Rectal smooth muscle tissue (tissue), 1 donor: Measurements from ENCODE around the gene SELENOO.

Experiments
- H3K27ac ChIP-seq: one replicate; pipeline ENCODE4 v1.7.0; 2013; ENCODE audit warnings: low read depth, low read length, inconsistent platforms
- H3K27me3 ChIP-seq: one replicate; pipeline ENCODE4 v1.7.0; 2013; ENCODE audit warnings: low read length; ENCODE audit not compliant: control insufficient read depth, insufficient read depth
- H3K36me3 ChIP-seq: one replicate; pipeline ENCODE4 v1.7.0; 2013; ENCODE audit warnings: low read length; ENCODE audit not compliant: control insufficient read depth, insufficient read depth
- H3K4me1 ChIP-seq: one replicate; pipeline ENCODE4 v1.7.0; 2013; ENCODE audit warnings: low read length; ENCODE audit not compliant: control insufficient read depth, insufficient read depth
- H3K4me3 ChIP-seq: one replicate; pipeline ENCODE4 v1.7.0; 2013; ENCODE audit warnings: low read length
- H3K9ac ChIP-seq: one replicate; pipeline ENCODE4 v1.7.0; 2013; ENCODE audit warnings: low read length

SELENOO gene

DNA sequence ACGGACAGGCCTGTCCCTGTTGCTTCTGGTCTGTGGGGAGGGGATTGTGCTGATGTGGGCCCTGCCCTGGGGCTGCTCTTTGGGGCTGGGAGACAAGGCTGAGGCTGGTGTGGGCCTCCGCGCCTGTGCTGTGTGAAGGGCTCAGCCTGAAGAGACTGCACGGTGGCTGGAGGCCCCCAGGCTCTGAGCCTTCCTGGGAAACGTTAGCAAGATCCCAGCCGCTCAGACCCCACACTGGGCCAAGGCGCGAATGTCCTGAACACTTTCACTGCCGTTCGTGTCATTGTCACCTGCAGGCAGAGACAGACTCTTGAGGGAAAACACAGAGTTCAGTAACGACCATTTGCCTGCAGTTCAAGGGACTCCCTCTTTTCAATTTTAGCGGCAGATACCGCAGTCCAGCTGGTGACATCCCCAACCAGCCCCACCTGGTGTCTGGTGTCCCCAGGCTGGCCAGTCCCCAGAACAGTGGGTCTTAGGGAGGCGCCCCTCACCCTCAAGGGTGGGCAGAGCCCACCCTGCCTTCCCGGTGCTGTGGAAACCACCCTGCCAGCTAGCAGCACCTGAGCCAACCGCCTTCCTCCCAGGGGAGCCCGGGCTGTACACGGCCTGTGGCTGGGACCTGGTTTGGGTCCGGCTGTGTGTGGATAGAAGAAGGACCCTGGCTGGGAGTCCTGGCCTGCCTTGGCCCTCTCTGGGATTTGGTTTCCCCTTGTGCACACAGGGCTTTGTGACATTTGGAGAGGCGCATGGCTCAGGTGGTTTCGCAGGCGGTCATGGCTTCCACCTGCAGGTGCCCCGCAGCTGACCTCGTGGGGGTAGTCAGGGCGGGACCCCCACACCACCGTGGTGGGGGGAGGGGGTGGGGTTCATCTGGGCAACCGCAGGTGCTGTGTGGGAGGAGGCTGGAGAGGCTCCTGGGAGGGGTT lies 24.6 kb upstream of the SELENOO start:
- no peak overlapping the region for H3K27ac ChIP-seq
- H3K4me3 ChIP-seq, result no peak overlapping the region
- no peaks in the 10 kb centered on the region for H3K4me1 ChIP-seq
- no peak overlapping the region for H3K9ac ChIP-seq
- H3K27me3 ChIP-seq, result peaks cover 12% of the 10 kb centered on the region
- no peaks in the 10 kb centered on the region for H3K36me3 ChIP-seq

DNA sequence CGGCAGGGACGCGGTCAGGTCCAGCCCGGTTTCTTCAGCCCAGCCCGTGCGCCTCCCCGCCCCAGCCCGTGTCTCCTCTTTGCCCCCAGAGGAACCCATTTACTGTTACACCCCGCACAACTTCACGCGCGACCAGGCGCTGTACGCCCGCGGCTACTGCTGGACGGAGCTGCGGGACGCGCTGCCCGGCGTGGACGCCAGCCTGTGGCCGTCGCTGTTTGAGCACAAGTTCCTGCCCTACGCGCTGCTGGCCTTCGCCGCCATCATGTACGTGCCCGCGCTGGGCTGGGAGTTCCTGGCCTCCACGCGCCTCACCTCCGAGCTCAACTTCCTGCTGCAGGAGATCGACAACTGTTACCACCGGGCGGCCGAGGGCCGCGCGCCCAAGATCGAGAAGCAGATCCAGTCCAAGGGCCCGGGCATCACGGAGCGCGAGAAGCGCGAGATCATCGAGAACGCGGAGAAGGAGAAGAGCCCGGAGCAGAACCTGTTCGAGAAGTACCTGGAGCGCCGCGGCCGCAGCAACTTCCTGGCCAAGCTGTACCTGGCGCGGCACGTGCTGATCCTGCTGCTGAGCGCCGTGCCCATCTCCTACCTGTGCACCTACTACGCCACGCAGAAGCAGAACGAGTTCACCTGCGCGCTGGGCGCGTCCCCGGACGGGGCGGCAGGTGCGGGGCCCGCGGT lies 23.8 kb upstream of the SELENOO start:
- Histone ChIP-seq H3K4me3 (no peak overlapping the region), H3K9ac (no peak overlapping the region), H3K27me3 (peaks cover 4% of the 10 kb centered on the region), H3K4me1 (no peaks in the 10 kb centered on the region), H3K27ac (no peak overlapping the region), H3K36me3 (no peaks in the 10 kb centered on the region)

DNA sequence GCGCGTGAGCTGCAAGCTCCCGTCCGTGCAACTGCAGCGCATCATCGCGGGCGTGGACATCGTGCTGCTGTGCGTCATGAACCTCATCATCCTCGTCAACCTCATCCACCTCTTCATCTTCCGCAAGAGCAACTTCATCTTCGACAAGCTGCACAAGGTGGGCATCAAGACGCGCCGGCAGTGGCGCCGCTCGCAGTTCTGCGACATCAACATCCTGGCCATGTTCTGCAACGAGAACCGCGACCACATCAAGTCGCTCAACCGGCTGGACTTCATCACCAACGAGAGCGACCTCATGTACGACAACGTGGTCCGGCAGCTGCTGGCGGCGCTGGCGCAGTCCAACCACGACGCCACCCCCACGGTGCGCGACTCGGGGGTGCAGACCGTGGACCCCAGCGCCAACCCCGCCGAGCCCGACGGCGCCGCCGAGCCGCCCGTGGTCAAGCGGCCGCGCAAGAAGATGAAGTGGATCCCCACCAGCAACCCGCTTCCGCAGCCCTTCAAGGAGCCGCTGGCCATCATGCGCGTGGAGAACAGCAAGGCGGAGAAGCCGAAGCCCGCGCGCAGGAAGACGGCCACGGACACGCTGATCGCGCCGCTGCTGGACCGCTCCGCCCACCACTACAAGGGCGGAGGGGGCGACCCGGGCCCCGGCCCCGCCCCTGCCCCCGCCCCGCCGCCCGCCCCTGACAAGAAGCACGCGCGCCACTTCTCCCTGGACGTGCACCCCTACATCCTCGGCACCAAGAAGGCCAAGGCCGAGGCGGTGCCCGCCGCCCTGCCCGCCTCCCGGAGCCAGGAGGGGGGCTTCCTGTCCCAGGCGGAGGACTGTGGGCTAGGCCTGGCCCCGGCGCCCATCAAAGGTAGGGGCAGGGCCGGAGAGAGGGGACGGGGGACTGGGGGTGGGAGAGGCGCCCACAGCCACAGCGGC lies 23.0 kb upstream of the SELENOO start:
- H3K4me1 ChIP-seq, result no peaks in the 10 kb centered on the region
- peaks cover 4% of the 10 kb centered on the region for H3K27me3 ChIP-seq
- H3K4me3 ChIP-seq, result no peak overlapping the region
- no peaks in the 10 kb centered on the region for H3K36me3 ChIP-seq
- H3K9ac ChIP-seq, result no peak overlapping the region
- H3K27ac ChIP-seq, result no peak overlapping the region

DNA sequence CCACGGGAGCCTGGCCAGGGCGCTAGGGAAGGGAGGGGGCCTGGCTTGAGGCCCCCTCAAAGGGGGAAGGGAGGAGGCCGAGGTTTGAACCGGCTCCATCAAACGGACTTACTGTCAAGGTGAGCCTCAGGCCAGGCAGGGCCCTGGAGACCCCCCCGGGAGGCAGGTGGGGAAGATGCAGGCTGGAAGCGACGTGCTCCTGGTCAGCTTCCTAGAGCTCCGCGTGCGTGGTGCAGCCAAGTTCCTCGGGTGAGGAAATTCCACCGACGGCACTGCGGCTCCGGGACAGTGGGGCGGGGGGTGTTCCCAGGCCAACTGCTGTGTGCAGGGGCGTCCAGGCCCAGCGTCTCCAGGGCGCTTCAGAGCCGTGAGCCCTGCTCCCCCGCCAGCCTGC lies 22.3 kb upstream of the SELENOO start:
- Histone ChIP-seq H3K36me3 (no peaks in the 10 kb centered on the region), H3K27ac (no peak overlapping the region), H3K9ac (no peak overlapping the region), H3K4me3 (no peak overlapping the region), H3K4me1 (no peaks in the 10 kb centered on the region), H3K27me3 (peaks cover 4% of the 10 kb centered on the region)

DNA sequence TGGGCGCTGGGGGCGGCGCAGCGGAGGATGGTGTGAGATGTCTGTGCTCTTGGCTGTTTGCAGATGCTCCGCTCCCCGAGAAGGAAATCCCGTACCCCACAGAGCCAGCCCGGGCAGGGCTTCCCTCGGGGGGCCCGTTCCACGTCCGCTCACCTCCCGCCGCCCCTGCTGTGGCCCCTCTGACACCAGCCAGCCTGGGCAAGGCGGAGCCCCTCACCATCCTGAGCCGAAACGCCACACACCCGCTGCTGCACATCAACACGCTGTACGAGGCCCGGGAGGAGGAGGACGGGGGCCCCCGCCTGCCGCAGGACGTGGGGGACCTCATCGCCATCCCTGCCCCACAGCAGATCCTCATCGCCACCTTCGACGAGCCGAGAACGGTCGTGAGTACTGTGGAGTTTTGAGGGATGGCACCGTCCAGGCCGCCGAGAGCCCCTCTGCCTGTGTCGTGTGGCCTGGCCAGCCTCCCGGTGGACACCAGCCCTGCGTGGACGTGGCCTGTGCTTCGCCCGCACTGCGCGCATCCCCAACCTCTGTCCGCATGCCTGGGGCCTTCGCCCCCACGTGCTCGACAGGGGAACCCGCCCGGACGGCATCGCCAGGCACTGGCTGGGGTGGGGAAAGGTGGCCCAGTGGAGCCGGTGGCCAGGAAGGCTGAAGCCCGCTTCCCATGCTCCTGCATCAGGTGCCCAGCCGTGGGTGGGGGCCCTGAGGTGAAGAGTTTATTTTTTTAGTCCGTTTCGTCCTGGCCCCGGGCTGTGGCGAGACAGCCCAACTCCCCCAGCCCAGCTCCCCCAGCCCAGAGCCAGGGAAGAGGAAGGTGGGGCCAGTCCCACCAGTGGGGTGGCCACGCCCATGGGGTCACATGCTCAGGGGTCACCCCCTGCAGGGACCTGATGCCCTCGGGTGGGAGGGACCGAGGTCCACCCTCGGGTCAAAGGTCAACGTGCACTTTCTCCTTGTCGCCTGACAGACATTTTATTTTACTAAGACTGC lies 21.6 kb upstream of the SELENOO start:
- Histone ChIP-seq H3K27ac (no peak overlapping the region), H3K27me3 (peaks cover 4% of the 10 kb centered on the region), H3K4me1 (no peaks in the 10 kb centered on the region), H3K4me3 (no peak overlapping the region), H3K9ac (no peak overlapping the region), H3K36me3 (no peaks in the 10 kb centered on the region)

DNA sequence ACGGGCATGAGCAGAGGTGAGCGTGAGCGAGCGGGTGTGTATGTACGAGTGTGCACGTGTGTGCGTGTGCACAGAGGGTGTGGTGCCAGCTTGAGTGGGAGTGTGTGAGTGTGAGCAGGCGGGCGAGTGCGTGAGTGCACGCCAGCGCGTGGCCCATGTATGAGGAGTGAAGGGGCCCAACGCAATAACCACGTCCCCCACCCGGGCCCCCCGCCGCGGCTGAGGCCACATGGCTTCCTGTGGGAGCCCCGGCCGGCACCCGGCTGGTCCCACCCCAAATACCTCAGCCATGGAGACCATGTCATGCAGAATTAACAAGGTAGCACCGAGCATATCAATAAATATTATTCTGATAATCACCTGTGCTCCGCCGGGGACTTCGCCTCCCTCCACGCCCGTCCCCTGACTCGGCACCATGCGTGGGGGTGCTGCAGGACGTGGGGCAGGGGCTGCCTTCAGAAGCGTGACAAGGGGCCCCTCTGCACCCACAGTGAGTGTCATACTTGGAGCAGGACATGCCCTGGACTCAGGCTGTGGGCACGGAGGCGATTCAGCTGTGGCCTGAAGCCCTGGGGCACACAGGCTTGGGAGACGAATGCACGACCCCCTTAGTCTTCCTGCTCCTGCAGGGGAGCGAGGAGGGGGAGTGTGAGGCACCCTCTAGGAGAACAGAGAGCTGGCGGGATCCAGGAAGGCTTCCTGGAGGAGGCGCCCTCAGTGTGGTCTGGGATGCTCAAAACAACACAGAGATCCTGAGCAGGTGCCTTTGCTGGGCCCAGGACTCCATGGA lies 20.7 kb upstream of the SELENOO start:
- Histone ChIP-seq H3K27me3 (peaks cover 4% of the 10 kb centered on the region), H3K4me1 (peaks cover 2% of the 10 kb centered on the region), H3K27ac (no peak overlapping the region), H3K9ac (no peak overlapping the region), H3K36me3 (no peaks in the 10 kb centered on the region), H3K4me3 (no peak overlapping the region)

DNA sequence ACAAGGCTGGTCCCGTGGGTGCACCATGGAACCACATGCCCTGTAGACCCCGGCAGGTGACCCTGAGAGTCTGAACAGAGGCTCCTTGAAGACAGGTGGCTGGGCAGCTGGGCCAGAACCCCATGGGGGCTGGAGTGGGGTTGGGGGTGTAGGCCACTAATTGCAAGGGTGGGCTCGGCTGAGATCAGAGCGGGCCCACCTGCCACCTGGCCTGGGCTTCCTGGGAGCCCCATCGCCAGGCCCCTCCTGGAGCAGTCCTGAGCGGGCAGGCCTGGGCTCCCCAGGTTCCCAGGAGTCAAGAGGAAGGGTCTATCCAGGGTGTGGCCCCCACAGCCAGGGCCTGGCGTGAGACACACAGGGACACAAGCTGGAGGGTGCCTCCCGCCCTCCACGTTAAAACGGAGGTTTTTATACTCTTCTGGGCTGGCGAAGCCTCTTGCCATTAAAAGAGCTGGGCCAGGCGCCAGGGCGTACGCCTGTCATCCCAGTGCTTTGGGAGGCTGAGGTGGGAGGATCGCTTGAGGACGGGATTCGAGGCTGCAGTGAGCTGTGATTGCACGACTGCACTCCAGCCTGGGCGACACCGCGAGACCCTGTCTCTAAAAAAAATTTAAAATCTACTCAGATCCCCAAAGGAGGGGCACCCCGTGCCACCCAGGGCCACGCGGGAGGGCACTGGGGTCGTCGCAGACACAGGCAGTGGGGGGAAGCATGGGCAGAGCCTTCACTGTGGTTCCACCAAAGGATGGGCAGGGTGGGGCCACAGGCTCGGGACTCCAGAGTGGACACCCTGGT lies 19.9 kb upstream of the SELENOO start:
- Histone ChIP-seq H3K36me3 (no peaks in the 10 kb centered on the region), H3K4me1 (peaks cover 2% of the 10 kb centered on the region), H3K4me3 (no peak overlapping the region), H3K27me3 (peaks cover 4% of the 10 kb centered on the region), H3K27ac (no peak overlapping the region), H3K9ac (no peak overlapping the region)

DNA sequence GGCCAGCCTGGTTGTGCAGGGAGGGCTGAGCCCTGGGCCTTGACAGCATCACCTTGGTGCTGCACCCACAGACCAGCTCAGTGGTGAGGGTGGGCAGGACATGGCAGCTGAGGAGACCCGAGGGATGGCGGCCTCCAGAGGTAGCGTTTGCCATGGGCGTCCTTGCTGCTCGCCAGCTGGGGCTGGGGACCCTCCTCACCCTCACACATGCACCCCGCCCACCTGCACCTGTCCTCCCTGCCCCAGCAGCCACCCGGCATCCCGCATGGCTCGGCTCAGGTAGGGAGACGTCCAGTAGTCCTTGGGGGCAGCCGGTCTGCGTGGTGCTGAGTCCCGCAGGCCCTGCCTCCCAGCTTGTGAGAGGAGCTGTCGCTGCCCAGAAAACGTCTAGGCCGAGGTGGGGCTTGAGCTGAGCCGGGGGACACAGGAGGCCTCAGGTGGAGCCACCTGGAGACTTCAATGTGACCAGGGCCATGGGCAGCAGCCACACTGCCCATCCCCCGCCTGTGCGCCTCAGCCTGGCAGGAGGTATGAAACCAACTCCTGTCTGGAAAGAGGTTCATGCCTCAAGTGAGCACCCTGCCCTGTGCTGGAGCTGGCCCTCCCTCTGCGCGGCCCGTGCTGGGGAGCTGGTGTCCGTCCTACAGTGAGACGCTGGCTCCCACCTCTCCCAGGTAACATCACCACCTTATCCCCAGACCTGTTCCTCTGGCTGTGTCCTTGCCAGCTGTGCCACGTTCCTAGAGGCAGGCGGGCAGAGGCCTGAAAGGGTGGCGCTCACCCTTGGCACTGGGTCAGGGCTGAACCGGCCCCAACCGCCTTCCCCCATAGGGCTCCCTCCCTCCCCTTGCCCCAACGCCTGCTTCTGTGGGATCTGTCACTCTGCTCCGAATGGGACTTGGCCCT lies 18.4 kb upstream of the SELENOO start:
- Histone ChIP-seq H3K27ac (no peak overlapping the region), H3K27me3 (peaks cover 4% of the 10 kb centered on the region), H3K4me3 (no peak overlapping the region), H3K36me3 (no peaks in the 10 kb centered on the region), H3K4me1 (peaks cover 5% of the 10 kb centered on the region), H3K9ac (no peak overlapping the region)

DNA sequence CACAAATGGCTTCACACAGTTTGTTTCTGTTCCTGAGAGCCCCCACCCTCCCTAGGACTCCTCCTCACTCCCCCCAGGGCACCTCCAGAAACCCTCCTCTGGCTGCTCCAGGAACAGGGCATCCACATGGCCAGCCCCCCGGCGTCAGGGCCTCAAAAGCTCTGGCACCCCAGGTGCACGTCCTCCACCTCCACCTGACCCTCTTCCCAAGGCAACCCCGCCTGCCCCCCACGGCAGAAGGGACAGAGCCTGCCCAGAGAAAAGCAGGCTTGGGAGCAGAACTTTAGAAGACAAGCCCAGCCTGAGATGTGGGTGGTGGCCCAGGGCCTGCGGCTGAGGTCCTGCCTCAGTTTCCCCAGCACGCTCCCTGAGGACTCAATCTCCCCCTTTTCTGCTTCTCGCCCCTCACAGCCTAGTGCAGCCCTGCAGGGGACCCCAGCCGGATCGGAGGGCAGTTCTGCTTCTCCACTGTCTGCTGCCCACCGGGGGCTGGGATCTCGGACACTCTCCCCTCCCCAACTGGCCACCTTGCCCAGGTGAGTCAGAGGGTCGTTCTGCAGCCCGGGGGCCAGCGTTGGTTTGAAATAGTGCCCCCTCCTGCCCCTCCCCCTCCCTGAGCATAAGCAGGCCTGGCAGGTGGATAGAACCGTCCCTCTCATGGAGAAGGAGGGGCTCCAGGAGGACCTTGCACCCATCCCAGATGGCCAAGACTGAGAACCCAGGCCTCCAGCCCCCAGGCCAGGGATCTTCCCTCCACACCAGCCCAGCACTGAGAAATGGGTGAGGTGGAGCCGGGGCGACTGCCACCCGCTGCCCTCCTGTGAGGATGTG lies 17.5 kb upstream of the SELENOO start:
- peaks cover 4% of the 10 kb centered on the region for H3K27me3 ChIP-seq
- no peak overlapping the region for H3K9ac ChIP-seq
- peaks cover 5% of the 10 kb centered on the region for H3K4me1 ChIP-seq
- no peak overlapping the region for H3K27ac ChIP-seq
- no peak overlapping the region for H3K4me3 ChIP-seq
- no peaks in the 10 kb centered on the region for H3K36me3 ChIP-seq
